Activated T-cell treated with anti-CD3 and anti-CD28 coated beads, Interleukin-2, amount 50 U/mL, for 4 hours (primary cell): Measurements from ENCODE around the gene WNT3. TPM values are rescaled to one million over a fixed set of nuclear protein-coding genes. Genes with fewer than 3 reads are reported as not detected.

Experiments used
- ATAC-seq, 2 donors: fragments of 200-7000 bp; cut with Tn5 transposase; one replicate each; pipeline ENCODE4 v1.10.0; 2021
- DNase-seq: peaks from one replicate; pipeline ENCODE4 v3.0.0-alpha.2; 2020
- H3K27me3 Mint-ChIP-seq: one replicate; pipeline ENCODE4 v1.8.0; 2021; ENCODE audit warnings: low read depth, mixed read lengths
- H3K36me3 Mint-ChIP-seq: one replicate; pipeline ENCODE4 v1.8.0; 2022; ENCODE audit warnings: mixed read lengths; ENCODE audit not compliant: insufficient read depth
- H3K4me1 Mint-ChIP-seq: one replicate; pipeline ENCODE4 v1.8.0; 2021; ENCODE audit warnings: low read depth, mixed read lengths
- H3K4me3 Mint-ChIP-seq: one replicate; pipeline ENCODE4 v1.8.0; 2021; ENCODE audit warnings: mild to moderate bottlenecking, moderate library complexity, mixed read lengths
- H3K9me3 Mint-ChIP-seq: one replicate; pipeline ENCODE4 v1.8.0; 2021; ENCODE audit warnings: mixed read lengths
- total RNA-seq, 3 donors: library from RNA; stranded (reverse); gene quantifications; one replicate each; pipeline ENCODE4 v1.2.1, GENCODE V29; 2021

The WNT3 gene
- total RNA-seq, 3 donors from 2014 or later: 0.08 TPM; not detected in 2

- ATAC-seq: no peak
- Mint-ChIP-seq H3K4me3 (no peak overlapping the region), H3K4me1 (no peaks in the 10 kb centered on the region), H3K36me3 (no peaks in the 10 kb centered on the region), H3K9me3 (no peaks in the 10 kb centered on the region), H3K27me3 (peaks cover 28% of the 10 kb centered on the region)
- DNase-seq: no peak
Measured at GRCh38 chr17:46826116-46826515, 7.6 kb upstream of the WNT3 start.

- Mint-ChIP-seq H3K36me3 (no peaks in the 10 kb centered on the region), H3K4me3 (no peak overlapping the region), H3K9me3 (no peaks in the 10 kb centered on the region), H3K4me1 (peaks cover 9% of the 10 kb centered on the region), H3K27me3 (peaks cover 42% of the 10 kb centered on the region)
- ATAC-seq (no peak), DNase-seq (no peak)
Measured at GRCh38 chr17:46823657-46824056, 5.2 kb upstream of the WNT3 start.

GRCh38 chr17:46822388-46822921 lies 4.0 kb upstream of the WNT3 start:
- no peak for ATAC-seq
- H3K27me3 Mint-ChIP-seq: peaks cover 52% of the 10 kb centered on the region

GRCh38 chr17:46821482-46822387 lies 3.2 kb upstream of the WNT3 start:
- Mint-ChIP-seq H3K4me3 (no peak overlapping the region), H3K9me3 (no peaks in the 10 kb centered on the region), H3K4me1 (peaks cover 18% of the 10 kb centered on the region), H3K36me3 (no peaks in the 10 kb centered on the region), H3K27me3 (peaks cover 59% of the 10 kb centered on the region)
- no peak for DNase-seq
- no peak for ATAC-seq

More at GRCh38 chr17:46822388-46822921, 4.0 kb upstream of the WNT3 start:
- H3K36me3 Mint-ChIP-seq: no peaks in the 10 kb centered on the region
- H3K4me1 Mint-ChIP-seq: peaks cover 18% of the 10 kb centered on the region
- H3K4me3 Mint-ChIP-seq: no peak overlapping the region
- DNase-seq: peak; percentile 25
- H3K9me3 Mint-ChIP-seq: no peaks in the 10 kb centered on the region

GRCh38 chr17:46820592-46821450 lies 2.3 kb upstream of the WNT3 start:
- Mint-ChIP-seq H3K4me1 (peaks cover 18% of the 10 kb centered on the region), H3K4me3 (no peak overlapping the region), H3K9me3 (no peaks in the 10 kb centered on the region), H3K27me3 (peaks cover 68% of the 10 kb centered on the region), H3K36me3 (no peaks in the 10 kb centered on the region)
- ATAC-seq (no peak), DNase-seq (no peak)

GRCh38 chr17:46819906-46820351 lies 1.4 kb upstream of the WNT3 start:
- H3K9me3 Mint-ChIP-seq: no peaks in the 10 kb centered on the region
- H3K27me3 Mint-ChIP-seq: peaks cover 74% of the 10 kb centered on the region
- H3K4me1 Mint-ChIP-seq: peaks cover 18% of the 10 kb centered on the region
- DNase-seq (no peak), ATAC-seq (peak; percentile 16 to 31)
- peak overlapping the region; percentile 65 for H3K4me3 Mint-ChIP-seq
- H3K36me3 Mint-ChIP-seq: no peaks in the 10 kb centered on the region

GRCh38 chr17:46818929-46819859 lies 702 bp upstream of the WNT3 start:
- Mint-ChIP-seq H3K4me1 (peaks cover 18% of the 10 kb centered on the region), H3K4me3 (peak overlapping the region; percentile 65), H3K9me3 (no peaks in the 10 kb centered on the region), H3K36me3 (no peaks in the 10 kb centered on the region), H3K27me3 (peaks cover 76% of the 10 kb centered on the region)
- DNase-seq: no peak
- ATAC-seq: peak; percentile 22 to 38

GRCh38 chr17:46817901-46818209 lies 637 bp downstream of the WNT3 start:
- DNase-seq (no peak), ATAC-seq (no peak)
- Mint-ChIP-seq H3K9me3 (no peaks in the 10 kb centered on the region), H3K4me1 (peaks cover 18% of the 10 kb centered on the region), H3K36me3 (no peaks in the 10 kb centered on the region), H3K27me3 (peaks cover 86% of the 10 kb centered on the region), H3K4me3 (peak overlapping the region; percentile 66)

GRCh38 chr17:46817151-46817900 lies 1.2 kb downstream of the WNT3 start:
- no peaks in the 10 kb centered on the region for H3K36me3 Mint-ChIP-seq
- peaks cover 18% of the 10 kb centered on the region for H3K4me1 Mint-ChIP-seq
- no peak for ATAC-seq
- DNase-seq: no peak
- no peaks in the 10 kb centered on the region for H3K9me3 Mint-ChIP-seq
- H3K27me3 Mint-ChIP-seq: peaks cover 91% of the 10 kb centered on the region
- H3K4me3 Mint-ChIP-seq: peak overlapping the region; percentile 66

GRCh38 chr17:46815474-46816353 lies 2.8 kb downstream of the WNT3 start:
- Mint-ChIP-seq H3K4me3 (no peak overlapping the region), H3K27me3 (peaks cover 90% of the 10 kb centered on the region), H3K9me3 (no peaks in the 10 kb centered on the region), H3K36me3 (no peaks in the 10 kb centered on the region), H3K4me1 (peaks cover 18% of the 10 kb centered on the region)
- no peak for ATAC-seq
- no peak for DNase-seq

- Mint-ChIP-seq H3K27me3 (peaks cover 79% of the 10 kb centered on the region), H3K4me3 (no peak overlapping the region), H3K36me3 (no peaks in the 10 kb centered on the region), H3K4me1 (peaks cover 13% of the 10 kb centered on the region), H3K9me3 (no peaks in the 10 kb centered on the region)
- ATAC-seq: no peak
- no peak for DNase-seq
Measured at GRCh38 chr17:46814446-46814845, 4.0 kb downstream of the WNT3 start.

GRCh38 chr17:46813920-46814319 lies 4.6 kb downstream of the WNT3 start:
- no peaks in the 10 kb centered on the region for H3K36me3 Mint-ChIP-seq
- H3K9me3 Mint-ChIP-seq: no peaks in the 10 kb centered on the region
- no peak overlapping the region for H3K4me3 Mint-ChIP-seq
- no peak for ATAC-seq
- peaks cover 9% of the 10 kb centered on the region for H3K4me1 Mint-ChIP-seq
- DNase-seq: no peak
- peaks cover 74% of the 10 kb centered on the region for H3K27me3 Mint-ChIP-seq
